Left cardiac atrium (tissue), 4 donors: ENCODE results near the gene CDH24. TPM values are rescaled to one million over a fixed set of nuclear protein-coding genes. Genes with fewer than 3 reads are reported as not detected.
A peak's percentile ranks its signal among the peaks of the same experiment; 100 is the strongest.
"Not testable (repeated sequence)": the region's sequence is repeated elsewhere in the genome, so short reads cannot be mapped to it uniquely, and the experiment has no call there.

Source experiments
- ATAC-seq, 2 donors: fragments of 200-7000 bp; cut with Tn5 transposase; one replicate each; pipeline ENCODE4 v1.9.1; 2020; ENCODE audit warnings: mild to moderate bottlenecking in 2 of 2, moderate library complexity in 2 of 2
- DNase-seq: peaks from one replicate; pipeline ENCODE4 v3.0.0-alpha.2; 2020
- intact Hi-C, 2 donors: fragments of 100-400 bp; cut with DNase I; formaldehyde crosslinking; loops; one replicate each; pipeline versions ENCODE4 v1.14.1 to v1.15.1; 2022 to 2023
- total RNA-seq, 2 donors: library from RNA; stranded (reverse); fragmentation: NEBNext Ultra II Directional; extraction: Animal tissue kit (Norgen Biotek cat#: 25700); gene quantifications; one replicate each; pipeline ENCODE4 v1.2.1, GENCODE V29; 2021
- donor health status: DM: no; HTN: yes; CAD: no.
- donor health status: DM: no; HTN: yes; CAD: no; lungs with severe emphysema.
- donor health status: DM: yes; HTN: yes; CAD: no.
- donor health status: Dilated cardiomyopathy.

Gene CDH24
- total RNA-seq, 2 donors from 2014 or later: 1.6 to 3.4 TPM

DNA sequence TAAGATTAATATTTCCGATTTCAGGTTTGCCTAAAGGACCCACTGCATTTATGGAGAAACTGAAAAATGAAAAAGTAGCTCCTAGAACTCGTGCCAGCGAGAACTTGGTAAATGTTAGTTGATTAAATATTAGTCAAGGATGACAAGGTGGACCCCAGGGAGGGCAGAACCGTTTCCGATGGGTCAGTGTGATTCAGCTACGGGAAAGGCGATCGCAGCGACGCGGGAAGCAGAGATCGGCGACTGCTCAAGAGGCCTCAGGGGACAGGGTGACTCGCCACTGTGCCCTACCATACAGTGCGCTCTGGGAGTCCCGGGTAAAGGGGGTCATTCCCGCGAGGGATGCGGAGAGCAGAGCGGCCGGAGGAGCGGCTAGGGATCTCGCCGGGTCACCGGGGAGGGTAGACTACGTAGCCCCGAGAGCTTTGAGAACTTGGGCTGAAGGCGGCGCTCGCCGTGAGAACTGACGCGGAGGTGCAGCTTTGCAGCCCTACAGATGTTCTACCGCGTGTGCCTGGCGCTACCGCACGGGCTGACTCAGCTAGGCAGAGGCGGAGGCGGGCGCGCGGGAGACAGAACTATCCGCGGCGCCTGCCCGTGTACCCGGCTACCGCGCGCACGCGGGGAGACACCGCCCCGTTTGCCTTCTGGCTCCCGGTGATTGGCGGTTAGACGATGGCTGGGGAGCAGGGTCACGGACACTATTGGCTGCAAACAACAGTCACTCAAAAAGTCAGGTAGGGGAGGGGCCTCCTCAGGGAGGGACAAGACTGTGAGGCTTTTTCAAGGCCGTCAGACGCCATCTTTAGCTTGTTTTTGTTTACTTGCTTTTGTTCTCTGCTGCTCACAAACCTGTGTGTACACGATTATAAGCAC, 50.5 kb downstream of the CDH24 start:
- intact Hi-C loops: no loop called here
- ATAC-seq (peak; percentile 99), DNase-seq (peak; percentile 97)

DNA sequence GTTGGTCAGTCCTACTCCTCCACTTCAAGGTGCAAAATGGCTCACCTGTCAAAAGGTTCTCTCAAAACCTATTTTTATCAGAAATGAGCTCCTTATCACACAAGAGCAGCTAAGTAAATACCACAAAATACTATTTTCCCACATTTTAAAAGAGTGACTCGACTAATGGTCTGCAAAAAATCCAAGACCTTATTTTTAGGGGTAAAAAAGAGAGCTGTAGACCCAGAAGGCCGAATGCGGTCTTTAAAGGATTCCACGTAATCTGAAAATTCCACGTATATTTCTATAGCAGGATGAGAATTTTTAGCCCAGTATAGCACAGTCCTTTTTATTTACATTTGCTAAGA, 51.2 kb downstream of the CDH24 start:
- DNase-seq (no peak), ATAC-seq (no peak)
- intact Hi-C loops: no loop called here

DNA sequence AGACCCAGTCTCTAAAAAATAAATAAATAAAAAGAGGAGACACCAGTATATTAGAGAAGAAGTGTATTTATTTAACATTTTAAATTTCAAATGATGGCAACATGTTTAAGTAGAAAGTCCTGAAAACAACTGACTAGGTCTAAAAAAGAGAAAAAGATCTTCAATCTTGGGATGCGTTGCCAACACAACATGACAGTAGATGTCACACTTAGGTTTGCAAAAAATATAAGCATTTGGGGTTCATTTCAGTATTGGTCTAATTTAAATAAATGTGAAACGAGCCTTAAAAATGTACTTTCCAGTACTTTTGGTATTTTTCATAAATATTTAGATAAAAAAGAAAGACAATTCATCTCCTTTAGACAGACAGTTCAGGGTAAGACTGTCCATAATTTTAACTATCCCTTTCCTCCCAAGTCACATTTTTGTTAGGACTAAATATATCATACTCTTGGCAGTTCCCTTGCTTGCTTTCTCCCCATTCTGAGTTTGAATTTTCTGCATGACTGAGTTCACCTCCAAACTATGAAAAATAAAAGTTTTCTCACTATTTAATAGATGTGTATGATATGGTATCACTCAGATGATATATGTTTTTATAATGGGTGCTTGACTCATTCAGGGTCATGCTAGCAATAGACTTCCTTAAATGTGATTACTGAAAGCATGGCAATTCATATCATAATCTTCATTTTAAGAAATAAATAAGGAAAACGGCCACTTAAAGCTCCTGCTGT, 51.7 kb downstream of the CDH24 start:
- ATAC-seq: no peak
- no peak for DNase-seq
- intact Hi-C loops: no loop called here

DNA sequence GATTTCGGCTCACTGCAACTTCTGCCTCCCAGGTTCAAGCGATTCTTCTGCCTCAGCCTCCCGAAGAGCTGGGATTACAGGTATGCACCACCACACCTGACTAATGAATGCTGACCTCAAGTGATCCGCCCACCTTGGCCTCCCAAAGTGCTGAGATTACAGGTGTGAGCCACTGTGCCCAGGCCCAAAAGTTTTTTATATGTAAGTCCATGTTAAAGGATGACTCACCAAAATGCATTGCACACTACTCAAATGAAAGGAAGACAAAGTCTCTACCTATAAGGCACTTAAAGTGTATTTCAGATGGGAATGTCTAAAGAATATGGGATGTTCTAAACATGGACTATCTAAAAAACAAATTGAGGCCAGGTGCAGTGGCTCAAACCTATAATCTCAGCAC, 53.0 kb downstream of the CDH24 start:
- intact Hi-C loops, DNase-seq, ATAC-seq: not testable (repeated sequence)

DNA sequence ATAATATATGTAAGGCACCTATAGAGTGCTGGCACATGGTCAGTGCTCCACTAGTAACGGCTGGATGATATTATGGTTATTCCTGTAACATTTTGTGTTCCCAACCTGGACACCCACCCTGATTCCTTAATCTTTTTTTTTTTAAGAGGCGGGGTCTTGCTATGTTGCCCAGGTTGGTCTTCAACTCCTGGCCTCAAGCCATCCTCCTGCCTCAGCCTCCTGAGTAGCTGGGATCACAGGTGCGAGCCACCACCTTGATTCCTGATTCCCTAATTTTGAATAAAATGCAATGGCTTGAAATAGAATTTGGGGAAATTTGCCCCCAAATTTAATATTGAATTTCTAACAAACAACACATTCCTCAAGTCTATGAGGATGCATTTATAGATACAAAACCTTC, 54.7 kb downstream of the CDH24 start:
- intact Hi-C loops: no loop called here
- no peak for ATAC-seq
- DNase-seq: no peak

DNA sequence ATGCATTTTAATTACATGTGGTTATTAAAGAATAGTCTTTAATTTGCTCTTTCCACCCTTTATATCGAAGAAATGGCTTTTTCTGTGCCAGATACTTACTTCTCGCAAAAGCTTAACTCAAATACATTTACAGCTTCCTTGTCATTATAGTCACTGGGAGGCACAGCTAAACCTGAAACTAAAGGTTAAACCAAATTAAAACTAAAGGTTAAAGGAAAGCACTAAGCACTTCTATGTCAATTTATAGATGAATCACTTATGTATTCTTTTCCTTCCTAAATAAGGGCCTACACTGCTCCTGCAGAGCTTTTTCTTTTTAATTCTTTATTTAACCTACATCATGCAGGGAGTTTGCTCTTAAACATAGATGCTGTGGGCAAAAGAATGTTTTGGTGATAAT, 56.5 kb downstream of the CDH24 start:
- no peak for ATAC-seq
- intact Hi-C loops: no loop called here

DNA sequence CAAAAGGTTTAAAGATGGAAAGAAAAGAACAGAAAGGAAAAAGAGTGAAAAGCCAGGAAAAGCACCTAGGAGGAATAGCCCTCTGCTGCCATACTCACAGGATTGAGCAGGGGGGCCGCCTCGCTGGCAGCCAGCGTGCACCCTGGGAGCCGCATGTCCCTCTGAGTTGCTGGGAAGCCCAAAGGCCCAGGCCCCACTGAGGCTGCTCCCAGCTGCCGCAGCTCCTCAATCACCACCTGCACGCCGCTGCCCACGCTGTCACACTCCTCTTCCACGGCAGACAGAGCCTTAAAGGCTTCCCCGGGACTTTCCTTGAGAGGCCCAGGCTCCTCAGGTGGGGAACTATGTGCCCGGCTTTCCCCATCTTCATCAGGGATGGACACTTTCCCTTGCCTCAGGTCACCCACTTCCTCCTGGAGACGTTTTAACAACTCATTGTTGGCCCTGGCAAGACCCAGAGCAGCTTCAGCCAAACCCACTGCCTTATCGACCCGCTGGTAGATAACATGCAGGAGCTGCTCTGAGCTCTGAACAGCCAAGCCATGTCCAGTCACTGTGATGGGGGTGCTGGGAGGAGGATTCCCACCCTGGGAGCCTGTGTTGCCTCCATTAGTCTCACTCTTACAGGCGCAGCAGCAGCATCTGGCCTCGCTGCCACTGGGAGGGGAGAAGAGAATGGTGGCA, 58.8 kb downstream of the CDH24 start:
- ATAC-seq (peak; percentile 31 to 56), DNase-seq (no peak)
- intact Hi-C loops: no loop called here

More for the DNA sequence above, 56.5 kb downstream of the CDH24 start:
- no peak for DNase-seq

DNA sequence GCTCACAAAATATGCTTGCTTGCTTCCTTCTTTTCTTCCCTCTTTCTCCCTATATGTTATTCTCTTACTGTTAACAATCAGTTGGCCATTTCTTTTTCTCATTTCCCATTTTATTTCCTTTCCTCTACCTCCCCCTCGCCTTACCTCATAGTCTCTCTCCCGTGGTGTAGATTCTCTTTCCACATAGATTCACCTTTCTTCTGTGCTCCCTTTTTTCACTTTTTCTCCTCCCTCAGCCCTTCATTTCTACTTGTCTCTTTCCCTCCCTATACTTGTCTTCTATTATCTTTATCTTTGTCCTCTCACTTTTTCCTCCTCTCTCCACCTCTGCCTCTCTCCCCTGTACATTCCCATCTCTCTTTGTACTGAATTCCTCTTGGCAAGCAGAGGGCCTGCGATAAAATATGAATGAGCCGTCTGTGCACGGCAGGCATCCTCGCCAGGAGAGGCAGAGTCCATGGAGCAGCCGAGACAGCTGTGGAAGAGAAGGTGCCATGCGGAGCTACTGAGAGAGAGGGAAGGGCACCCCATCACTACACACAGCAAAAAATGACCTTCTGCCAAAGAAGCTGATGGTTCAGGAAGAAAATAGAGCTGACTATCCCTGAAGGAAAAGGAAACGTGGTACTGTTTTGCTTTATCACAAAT, 59.5 kb downstream of the CDH24 start:
- DNase-seq: no peak
- intact Hi-C loops: no loop called here
- peak; percentile 16 to 56 for ATAC-seq

Other genes starting within 250 kb of the CDH24 start
- 10 to 100 TPM in 1 of 2 donors, 1 to 10 TPM in 1; 8.2 to 12.0 TPM for gene SLC7A7, start 242.1 kb downstream of the CDH24 start, total RNA-seq
- gene MRPL52, start 227.6 kb downstream of the CDH24 start, total RNA-seq: 10 to 100 TPM; 79.4 to 95.7 TPM
- 10 to 100 TPM; 51.2 to 52.2 TPM for gene MMP14, start 220.9 kb downstream of the CDH24 start, total RNA-seq
- gene LRP10, start 185.8 kb downstream of the CDH24 start, total RNA-seq: 10 to 100 TPM; 63.5 to 73.1 TPM
- under 1 TPM in 1 of 2 donors, not detected in 1; 0.12 TPM for gene REM2, start 174.3 kb downstream of the CDH24 start, total RNA-seq
- 10 to 100 TPM; 48.8 to 54.6 TPM for gene RBM23, start 138.4 kb downstream of the CDH24 start, total RNA-seq
- gene PRMT5, start 128.1 kb downstream of the CDH24 start, total RNA-seq: 10 to 100 TPM; 46.9 to 48.6 TPM
- 10 to 100 TPM; 17.2 to 23.9 TPM for gene HAUS4, start 100.4 kb downstream of the CDH24 start, total RNA-seq
- 1 to 10 TPM; 7.0 to 8.0 TPM for gene AJUBA, start 75.0 kb downstream of the CDH24 start, total RNA-seq
- gene C14orf93, start 47.4 kb downstream of the CDH24 start, total RNA-seq: 1 to 10 TPM; 3.9 to 4.7 TPM
- gene PSMB5, start 22.6 kb downstream of the CDH24 start, total RNA-seq: 100 to 1,000 TPM in 1 of 2 donors, 10 to 100 TPM in 1; 98.1 to 114 TPM
- gene PSMB11, start 15.3 kb downstream of the CDH24 start, total RNA-seq: not detected
- 10 to 100 TPM; 71.4 to 77.5 TPM for gene ACIN1, start 37.6 kb upstream of the CDH24 start, total RNA-seq
- gene C14orf119, start 38.0 kb upstream of the CDH24 start, total RNA-seq: 10 to 100 TPM; 30.8 to 37.9 TPM
- not detected for gene CIROP, start 47.5 kb upstream of the CDH24 start, total RNA-seq
- gene CEBPE, start 61.7 kb upstream of the CDH24 start, total RNA-seq: not detected
- gene SLC7A8, start 126.1 kb upstream of the CDH24 start, total RNA-seq: 10 to 100 TPM in 1 of 2 donors, 1 to 10 TPM in 1; 8.7 to 16.2 TPM
- gene RNF212B, start 180.4 kb upstream of the CDH24 start, total RNA-seq: not detected
- 1 to 10 TPM; 8.3 to 8.5 TPM for gene HOMEZ, start 228.6 kb upstream of the CDH24 start, total RNA-seq
- 1 to 10 TPM; 8.0 to 8.3 TPM for gene PPP1R3E, start 245.3 kb upstream of the CDH24 start, total RNA-seq
- 10 to 100 TPM; 46.7 to 47.7 TPM for gene BCL2L2, start 249.3 kb upstream of the CDH24 start, total RNA-seq